DOHH2 (cell line): ENCODE results near the gene ZFP1.
A peak's percentile ranks its signal among the peaks of the same experiment; 100 is the strongest.

ENCODE experiments used
- H3F3A ChIP-seq: fragments of 200-600 bp; sonication (generic), shearing (Covaris generic); 2 replicates; pipeline ENCODE4 v1.6.0; 2016; ENCODE audit warnings: antibody characterized with exemption, mild to moderate bottlenecking; ENCODE audit not compliant: control insufficient read depth, insufficient read depth
- H3K27ac ChIP-seq: fragments of 200-600 bp; sonication (generic); 2 replicates; pipeline ENCODE4 v1.5.1; 2014; ENCODE audit warnings: low read depth, mild to moderate bottlenecking, low read length, moderate library complexity
- H3K27me3 ChIP-seq: fragments of 200-600 bp; sonication (generic); 2 replicates; pipeline ENCODE4 v1.6.1; 2014; ENCODE audit warnings: mild to moderate bottlenecking, low read length, mixed read lengths; ENCODE audit not compliant: control insufficient read depth
- H3K36me3 ChIP-seq: fragments of 200-600 bp; sonication (generic); 2 replicates; pipeline ENCODE4 v1.6.1; 2014; ENCODE audit warnings: mild to moderate bottlenecking, low read length, moderate library complexity, mixed read lengths; ENCODE audit not compliant: control insufficient read depth
- H3K4me1 ChIP-seq: fragments of 200-600 bp; sonication (generic); 2 replicates; pipeline ENCODE4 v1.6.1; 2014; ENCODE audit warnings: mild to moderate bottlenecking, low read length, mixed read lengths; ENCODE audit not compliant: control insufficient read depth
- H3K4me2 ChIP-seq: fragments of 200-600 bp; sonication (generic); 2 replicates; pipeline ENCODE4 v1.6.0; 2014; ENCODE audit warnings: mild to moderate bottlenecking, low read length, moderate library complexity
- H3K4me3 ChIP-seq: fragments of 200-600 bp; sonication (generic); 2 replicates; pipeline ENCODE4 v1.5.1; 2014; ENCODE audit warnings: mild to moderate bottlenecking, low read length, mixed read lengths
- H3K79me2 ChIP-seq: fragments of 200-600 bp; sonication (generic); 2 replicates; pipeline ENCODE4 v1.6.1; 2014; ENCODE audit warnings: mild to moderate bottlenecking, low read length, mixed read lengths; ENCODE audit not compliant: control insufficient read depth
- H3K9me2 ChIP-seq: fragments of 200-600 bp; sonication (generic); replicated peaks from 2 replicates; pipeline ENCODE4 v1.6.1; 2014; ENCODE audit warnings: mild to moderate bottlenecking, low read length, mixed read lengths; ENCODE audit not compliant: control insufficient read depth
- H3K9me3 ChIP-seq: fragments of 200-600 bp; sonication (generic); 2 replicates; pipeline ENCODE4 v1.6.1; 2014; ENCODE audit warnings: antibody characterized with exemption, low read length, mixed read lengths; ENCODE audit not compliant: control insufficient read depth, insufficient read depth
- H4K20me1 ChIP-seq: fragments of 200-600 bp; sonication (generic); 2 replicates; pipeline ENCODE4 v1.6.0; 2014; ENCODE audit warnings: low read depth, mild to moderate bottlenecking, antibody characterized with exemption, low read length, moderate library complexity; ENCODE audit not compliant: control insufficient read depth, insufficient read depth
- EZH2phosphoT487 ChIP-seq: fragments of 200-600 bp; sonication (generic); IDR thresholded peaks from 2 replicates; pipeline ENCODE4 v1.6.1; 2017; ENCODE audit warnings: borderline replicate concordance, mild to moderate bottlenecking, antibody characterized with exemption, low read length, moderate library complexity, mixed read lengths
- TF ChIP-seq, protein P1 (sequence below): fragments of 200-600 bp; sonication (generic); IDR thresholded peaks from one replicate; pipeline ENCODE4 v1.5.1; 2014; ENCODE audit warnings: antibody characterized with exemption, mild to moderate bottlenecking, low read depth, low read length; ENCODE audit not compliant: poor library complexity, severe bottlenecking

Gene ZFP1

DNA sequence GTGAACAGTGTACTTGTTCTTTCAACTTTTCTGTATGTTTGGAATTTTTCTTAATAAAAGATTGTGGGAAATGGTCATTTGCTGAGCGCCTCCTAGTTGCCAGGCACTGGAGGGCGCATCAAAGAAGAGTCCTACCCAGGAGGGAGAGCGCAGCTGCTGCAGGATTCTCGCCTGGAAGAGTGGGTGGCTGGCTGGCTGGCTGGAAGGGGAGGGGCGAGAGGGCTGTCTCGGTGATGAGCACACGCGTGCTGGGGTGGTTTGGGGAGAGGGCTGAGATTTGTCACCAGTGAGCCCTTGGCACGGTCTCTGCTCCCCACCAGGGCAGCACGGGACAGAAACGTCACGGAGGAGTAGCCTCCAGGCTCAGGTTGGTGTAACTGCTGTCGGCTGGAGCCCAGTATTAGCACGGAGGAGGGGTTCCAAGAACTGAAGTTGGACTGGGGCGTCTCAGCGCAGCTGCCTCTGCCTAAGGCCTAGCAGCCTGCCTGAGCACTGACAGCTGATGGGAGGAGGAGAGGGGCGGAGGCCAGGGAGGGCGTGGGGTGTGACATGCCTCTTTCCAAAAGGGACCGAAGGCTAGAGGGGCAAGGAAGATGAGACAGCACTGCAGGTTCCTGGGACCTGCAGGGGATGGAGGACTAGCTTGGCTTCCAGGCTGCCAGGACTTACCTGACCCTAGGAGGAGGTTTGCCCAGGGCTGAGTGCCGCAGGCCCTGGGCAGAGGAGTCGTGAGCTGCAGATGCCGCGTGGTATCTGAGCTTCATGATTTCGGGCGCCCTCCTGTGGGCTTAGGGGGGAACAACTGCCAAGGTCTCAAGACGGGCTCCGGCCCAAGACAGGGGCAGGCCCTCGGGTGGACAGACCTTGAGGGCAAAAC, 37.4 kb upstream of the ZFP1 start:
- Histone ChIP-seq H4K20me1 (no peaks in the 10 kb centered on the region), H3K9me2 (no peaks in the 10 kb centered on the region), H3K9me3 (no peaks in the 10 kb centered on the region), H3K36me3 (no peaks in the 10 kb centered on the region), H3K27me3 (no peaks in the 10 kb centered on the region; the same call in 1 of the 2 replicates), H3K27ac (no peak overlapping the region), H3K4me1 (peaks cover 45% of the 10 kb centered on the region), H3K79me2 (no peaks in the 10 kb centered on the region), H3K4me3 (peak overlapping the region; percentile 58), H3K4me2 (peak overlapping the region; percentile 84), H3F3A (peaks cover 7% of the 10 kb centered on the region; the same call in 1 of the 2 replicates)
- no peak for TF ChIP-seq EZH2phosphoT487
- TF ChIP-seq, protein P1, sequence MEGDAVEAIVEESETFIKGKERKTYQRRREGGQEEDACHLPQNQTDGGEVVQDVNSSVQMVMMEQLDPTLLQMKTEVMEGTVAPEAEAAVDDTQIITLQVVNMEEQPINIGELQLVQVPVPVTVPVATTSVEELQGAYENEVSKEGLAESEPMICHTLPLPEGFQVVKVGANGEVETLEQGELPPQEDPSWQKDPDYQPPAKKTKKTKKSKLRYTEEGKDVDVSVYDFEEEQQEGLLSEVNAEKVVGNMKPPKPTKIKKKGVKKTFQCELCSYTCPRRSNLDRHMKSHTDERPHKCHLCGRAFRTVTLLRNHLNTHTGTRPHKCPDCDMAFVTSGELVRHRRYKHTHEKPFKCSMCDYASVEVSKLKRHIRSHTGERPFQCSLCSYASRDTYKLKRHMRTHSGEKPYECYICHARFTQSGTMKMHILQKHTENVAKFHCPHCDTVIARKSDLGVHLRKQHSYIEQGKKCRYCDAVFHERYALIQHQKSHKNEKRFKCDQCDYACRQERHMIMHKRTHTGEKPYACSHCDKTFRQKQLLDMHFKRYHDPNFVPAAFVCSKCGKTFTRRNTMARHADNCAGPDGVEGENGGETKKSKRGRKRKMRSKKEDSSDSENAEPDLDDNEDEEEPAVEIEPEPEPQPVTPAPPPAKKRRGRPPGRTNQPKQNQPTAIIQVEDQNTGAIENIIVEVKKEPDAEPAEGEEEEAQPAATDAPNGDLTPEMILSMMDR, result peak; percentile 92

DNA sequence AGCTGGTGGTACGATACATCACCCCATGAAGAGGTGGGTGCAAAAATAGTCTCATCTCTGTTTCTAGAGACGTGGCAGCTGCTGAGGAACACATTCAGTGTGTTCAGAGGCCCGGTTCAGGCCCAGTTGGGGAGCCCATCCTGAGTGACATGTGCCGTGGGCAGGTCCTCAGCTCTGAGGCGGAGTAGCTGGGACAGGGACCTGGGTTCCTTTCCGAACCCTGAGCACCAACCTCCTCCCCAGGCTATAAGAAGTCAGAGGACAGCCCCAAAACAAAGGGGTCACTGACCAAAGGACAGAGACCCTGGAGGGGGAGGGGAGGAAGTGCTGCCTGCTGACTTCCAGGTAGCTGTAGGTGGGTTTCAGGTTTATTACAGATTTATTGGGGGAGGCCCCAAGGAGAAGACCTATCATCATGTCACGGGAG, 36.8 kb upstream of the ZFP1 start:
- Histone ChIP-seq H3K27me3 (no peaks in the 10 kb centered on the region; the same call in 1 of the 2 replicates), H3K79me2 (no peaks in the 10 kb centered on the region), H3K4me2 (peak overlapping the region; percentile 84), H3K4me1 (peaks cover 45% of the 10 kb centered on the region), H4K20me1 (no peaks in the 10 kb centered on the region), H3K27ac (no peak overlapping the region), H3K9me3 (no peaks in the 10 kb centered on the region), H3F3A (peaks cover 7% of the 10 kb centered on the region; the same call in 1 of the 2 replicates), H3K36me3 (no peaks in the 10 kb centered on the region), H3K4me3 (peak overlapping the region; percentile 58; the same call in 1 of the 2 replicates), H3K9me2 (no peaks in the 10 kb centered on the region)
- no peak for TF ChIP-seq EZH2phosphoT487
- TF ChIP-seq, protein P1, result peak; percentile 11

DNA sequence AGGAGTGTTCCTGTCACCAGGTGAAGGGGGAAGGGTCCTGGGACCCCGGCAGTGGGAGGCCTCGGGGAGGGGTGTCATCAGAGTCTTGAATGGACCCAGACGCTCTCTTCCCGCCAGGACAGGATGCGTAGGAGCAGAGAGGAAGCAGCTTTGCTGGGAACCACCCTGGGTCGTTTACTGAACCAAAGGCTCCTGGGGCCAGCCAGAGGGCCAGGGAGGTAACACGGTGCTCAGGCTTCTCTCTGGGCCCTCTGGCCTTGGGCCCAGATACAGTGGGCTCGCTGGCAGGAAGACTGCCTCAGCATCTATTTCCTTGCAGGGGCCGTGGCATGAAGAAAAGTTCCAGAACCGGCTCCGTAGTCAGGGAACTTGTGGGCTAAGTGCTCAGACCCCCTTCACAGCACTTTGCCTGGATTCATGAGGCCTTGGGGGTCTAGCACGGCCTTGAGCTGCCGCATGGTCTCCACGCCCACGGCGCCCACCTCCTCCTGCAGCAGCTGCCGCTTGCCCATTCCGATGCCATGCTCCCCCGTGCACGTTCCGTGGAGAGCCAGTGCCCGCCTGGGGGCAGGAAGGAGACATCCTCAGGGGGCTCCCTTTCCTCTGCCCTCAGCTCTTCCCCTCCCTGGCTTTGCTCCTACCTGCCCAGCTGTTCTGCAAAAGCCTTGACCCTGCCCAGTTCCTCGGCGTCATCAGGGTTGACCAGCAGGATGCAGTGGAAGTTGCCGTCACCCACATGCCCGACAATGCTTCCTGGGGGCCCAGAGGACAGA, 36.2 kb upstream of the ZFP1 start:
- Histone ChIP-seq H3K9me2 (no peaks in the 10 kb centered on the region), H3K79me2 (no peaks in the 10 kb centered on the region), H4K20me1 (no peaks in the 10 kb centered on the region), H3K9me3 (no peaks in the 10 kb centered on the region), H3K27me3 (no peaks in the 10 kb centered on the region; the same call in 1 of the 2 replicates), H3K4me3 (no peak overlapping the region), H3K27ac (no peak overlapping the region), H3F3A (peaks cover 7% of the 10 kb centered on the region; the same call in 1 of the 2 replicates), H3K4me2 (0 out of 2 replicates have a peak overlapping the region, but pooled peaks have one; percentile 84), H3K36me3 (no peaks in the 10 kb centered on the region), H3K4me1 (peaks cover 45% of the 10 kb centered on the region)
- TF ChIP-seq EZH2phosphoT487, result no peak
